ENCODE results near the gene EXOC3L4. TPM values are rescaled to one million over a fixed set of nuclear protein-coding genes. Genes with fewer than 3 reads are reported as not detected.

The EXOC3L4 gene
- total RNA-seq, 2 donors from 2014 or later: not detected

Other genes with a start within 250 kb of the EXOC3L4 start
- under 1 TPM; 0.30 to 0.49 TPM for gene AMN, start 172.1 kb upstream of the EXOC3L4 start, total RNA-seq
- 1 to 10 TPM; 3.4 to 5.8 TPM for gene CDC42BPB, start 37.2 kb upstream of the EXOC3L4 start, total RNA-seq
- not detected for gene LBHD2, start 10.5 kb upstream of the EXOC3L4 start, total RNA-seq
- gene TNFAIP2, start 28.7 kb downstream of the EXOC3L4 start, total RNA-seq: 1 to 10 TPM in 1 of 2 donors, under 1 TPM in 1; 0.80 to 2.1 TPM
- gene EIF5, start 239.5 kb downstream of the EXOC3L4 start, total RNA-seq: 100 to 1,000 TPM; 154 to 243 TPM